HG03097 (cell line): ENCODE measurements around the gene CCDC85B.

Source experiments
- ATAC-seq: cut with Tn5 transposase; IDR thresholded peaks from one replicate; pipeline ENCODE4 v1.9.1; 2021; ENCODE audit not compliant: unreplicated experiment, low FRiP score

The CCDC85B gene

DNA sequence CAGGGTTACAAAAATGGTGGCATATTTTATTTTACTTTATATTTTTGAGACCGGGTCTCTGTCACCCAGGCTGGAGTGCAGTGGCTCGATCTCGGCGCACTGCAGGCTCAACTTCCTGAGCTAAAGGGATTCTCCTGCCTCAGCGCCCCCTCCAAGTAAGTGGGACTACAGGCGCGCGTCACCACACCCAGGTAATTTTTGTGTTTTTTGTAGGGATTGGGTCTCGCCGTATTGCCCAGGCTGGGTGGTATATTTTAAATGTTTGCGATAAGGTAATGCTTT is 10.4 kb downstream of the CCDC85B start:
- ATAC-seq, result no peak

DNA sequence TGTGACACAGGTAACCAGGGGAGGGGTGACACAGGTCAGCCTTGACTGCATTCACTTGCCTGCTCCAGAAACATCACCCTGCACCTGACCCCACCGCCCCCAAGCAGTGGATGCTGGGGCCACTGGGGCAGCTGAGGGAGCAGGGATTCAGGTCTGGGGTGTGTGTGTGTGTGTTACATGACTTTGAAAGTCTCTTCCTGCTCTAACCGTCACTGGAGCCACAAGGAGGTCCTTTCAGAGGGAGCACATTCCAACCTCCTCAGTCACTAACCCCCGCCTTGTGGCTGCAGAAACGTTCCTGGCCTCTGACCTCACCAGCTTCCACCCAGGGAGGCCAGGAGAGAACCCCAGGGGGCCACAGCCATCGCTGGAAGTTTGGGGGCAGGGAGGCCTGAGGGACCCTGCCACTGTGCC is 12.6 kb downstream of the CCDC85B start:
- ATAC-seq, result no peak

DNA sequence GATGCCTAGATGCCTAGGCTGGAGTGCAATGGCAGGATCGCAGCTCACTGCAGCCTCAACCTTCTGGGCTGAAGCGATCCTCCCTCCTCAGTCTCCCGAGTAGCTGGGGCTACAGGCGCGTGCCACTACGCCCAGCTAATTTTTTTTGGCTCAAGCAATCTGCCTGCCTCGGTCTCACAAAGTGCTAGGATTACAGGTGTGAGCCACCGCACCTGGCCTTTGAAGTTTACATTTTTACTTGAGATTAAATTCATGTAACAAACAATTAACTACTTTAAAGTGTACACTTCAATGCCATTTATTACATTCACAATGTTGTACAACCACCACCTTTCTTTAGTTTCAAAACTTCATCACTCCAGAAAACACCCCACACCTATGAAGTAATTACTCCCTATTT is 13.2 kb downstream of the CCDC85B start:
- ATAC-seq, result no peak

- ATAC-seq, result no peak
Measured at GRCh38 chr11:65906602-65907001, 16.1 kb downstream of the CCDC85B start.

GRCh38 chr11:65907878-65908277 is 17.4 kb downstream of the CCDC85B start:
- ATAC-seq, result no peak

DNA sequence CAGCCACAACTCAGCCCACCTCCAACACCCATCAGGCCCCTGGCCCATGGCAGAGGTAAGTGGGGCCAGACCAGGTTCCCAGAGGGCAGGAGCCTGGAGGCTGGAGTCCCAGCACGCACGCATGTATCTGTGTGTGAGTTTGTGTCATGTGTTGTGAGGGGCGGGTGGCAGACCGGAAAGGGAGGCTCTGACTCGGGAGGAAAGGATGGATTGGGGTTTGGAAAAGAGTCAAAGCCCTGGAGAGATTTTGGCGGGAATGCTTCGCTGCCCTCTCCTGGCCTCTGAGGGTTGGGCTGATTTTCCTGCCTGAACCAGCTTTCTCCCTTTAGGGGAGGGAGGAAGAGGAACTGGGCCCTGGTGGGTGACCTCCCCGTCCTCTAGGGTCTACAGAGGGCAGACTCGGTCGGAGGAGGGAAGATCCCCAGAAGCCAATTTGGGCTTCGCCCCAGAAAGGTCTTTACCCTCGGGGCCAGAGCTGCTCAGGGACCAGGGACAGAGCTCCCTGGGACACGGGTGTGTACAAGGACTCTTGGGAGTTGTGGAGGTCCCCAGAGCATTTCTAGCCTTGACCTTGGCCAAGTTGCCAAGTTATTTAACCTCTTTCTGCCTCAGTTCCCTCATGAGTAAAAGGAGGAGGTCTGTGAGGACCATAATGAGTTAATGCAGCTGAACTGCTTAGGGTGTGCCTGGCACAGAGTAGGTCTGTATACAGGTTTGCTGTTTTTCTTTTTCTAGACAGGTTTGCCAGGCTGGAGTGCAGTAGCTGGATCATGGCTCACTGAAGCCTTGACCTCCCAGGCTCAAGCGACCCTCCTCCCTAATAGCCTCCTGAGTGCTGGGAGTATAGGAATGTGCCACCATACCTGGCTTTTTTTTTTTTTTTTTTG is 21.5 kb downstream of the CCDC85B start:
- no peak for ATAC-seq

GRCh38 chr11:65912845-65913244 is 22.4 kb downstream of the CCDC85B start:
- ATAC-seq, result no peak

GRCh38 chr11:65915101-65915820 is 24.8 kb downstream of the CCDC85B start:
- no peak for ATAC-seq

DNA sequence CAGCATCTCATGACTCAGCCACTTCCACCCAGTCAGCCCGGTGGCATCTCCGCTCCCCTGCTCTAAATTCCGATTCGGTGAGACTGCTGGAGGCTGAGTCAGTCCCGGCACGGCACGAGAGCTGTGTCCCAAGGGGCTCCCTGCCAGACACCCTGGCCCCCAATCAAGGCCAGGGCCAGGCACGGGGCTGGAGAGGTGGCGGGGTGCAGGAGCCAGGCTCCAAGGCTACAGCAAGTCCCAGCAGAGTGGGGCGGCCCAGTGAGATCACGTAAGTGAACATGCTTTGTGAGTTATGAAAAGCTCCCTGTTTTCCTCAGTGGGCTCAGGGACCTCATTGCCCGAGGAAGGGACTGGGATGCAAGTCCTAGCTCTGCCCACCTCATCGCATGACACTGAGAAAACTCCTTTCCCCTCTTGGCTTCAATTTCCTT is 25.4 kb downstream of the CCDC85B start:
- ATAC-seq, result no peak

GRCh38 chr11:65916391-65916790 is 25.9 kb downstream of the CCDC85B start:
- ATAC-seq, result no peak

DNA sequence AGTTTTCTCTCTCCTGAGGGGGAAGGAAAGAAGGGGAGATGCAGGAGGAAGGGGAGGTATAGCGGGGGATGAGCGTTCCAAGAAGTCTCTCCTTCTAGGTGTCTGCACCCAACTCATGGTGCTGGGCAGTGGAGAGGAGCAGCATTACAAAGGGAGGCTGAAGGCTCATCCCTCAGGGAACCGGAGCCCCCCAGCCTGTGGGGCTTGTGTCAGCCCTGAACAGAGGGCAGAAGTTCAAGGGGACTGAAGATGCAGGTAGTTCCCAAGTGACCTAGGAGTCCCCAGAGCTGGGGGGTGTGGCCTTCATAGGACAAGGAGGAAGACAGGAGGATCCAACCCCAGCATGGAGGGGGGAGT is 26.6 kb downstream of the CCDC85B start:
- ATAC-seq, result no peak

DNA sequence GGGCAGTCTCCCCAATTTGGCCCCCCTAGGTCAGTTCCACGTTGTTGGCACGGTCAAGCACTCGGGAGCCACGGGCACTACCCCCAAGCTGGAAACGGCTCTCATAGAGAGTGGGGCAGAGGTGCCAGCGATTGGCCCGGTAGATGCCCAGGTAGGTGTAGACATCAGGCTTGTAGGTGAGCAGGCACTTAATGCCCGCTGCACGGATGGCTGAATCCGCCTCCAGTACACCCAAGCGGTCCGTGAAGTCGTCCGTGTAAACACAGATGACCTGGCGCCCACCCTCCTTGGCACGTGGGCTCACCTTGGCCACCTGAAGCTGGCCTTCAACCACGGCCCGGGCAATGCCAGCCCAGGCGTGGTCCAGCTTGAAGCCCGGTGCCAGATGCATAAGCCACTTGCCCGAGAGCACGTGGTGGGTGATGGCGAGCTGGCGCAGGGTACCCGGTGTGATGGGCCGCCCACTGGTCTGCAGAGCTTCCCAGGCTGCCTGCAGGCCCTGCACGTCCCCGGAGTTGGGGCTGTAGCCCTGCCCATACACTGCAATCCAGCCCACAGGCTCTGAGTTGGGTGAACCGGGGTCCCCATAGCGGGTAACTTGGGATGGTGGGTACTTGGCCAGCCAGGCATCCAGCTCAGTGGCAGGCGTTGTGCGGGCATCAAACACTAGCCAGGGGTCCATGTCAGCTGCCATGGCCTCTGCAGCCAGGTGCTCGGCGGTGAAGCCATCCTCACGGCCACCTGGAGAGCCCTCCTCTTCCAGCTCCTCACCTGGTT is 27.1 kb downstream of the CCDC85B start:
- no peak for ATAC-seq

DNA sequence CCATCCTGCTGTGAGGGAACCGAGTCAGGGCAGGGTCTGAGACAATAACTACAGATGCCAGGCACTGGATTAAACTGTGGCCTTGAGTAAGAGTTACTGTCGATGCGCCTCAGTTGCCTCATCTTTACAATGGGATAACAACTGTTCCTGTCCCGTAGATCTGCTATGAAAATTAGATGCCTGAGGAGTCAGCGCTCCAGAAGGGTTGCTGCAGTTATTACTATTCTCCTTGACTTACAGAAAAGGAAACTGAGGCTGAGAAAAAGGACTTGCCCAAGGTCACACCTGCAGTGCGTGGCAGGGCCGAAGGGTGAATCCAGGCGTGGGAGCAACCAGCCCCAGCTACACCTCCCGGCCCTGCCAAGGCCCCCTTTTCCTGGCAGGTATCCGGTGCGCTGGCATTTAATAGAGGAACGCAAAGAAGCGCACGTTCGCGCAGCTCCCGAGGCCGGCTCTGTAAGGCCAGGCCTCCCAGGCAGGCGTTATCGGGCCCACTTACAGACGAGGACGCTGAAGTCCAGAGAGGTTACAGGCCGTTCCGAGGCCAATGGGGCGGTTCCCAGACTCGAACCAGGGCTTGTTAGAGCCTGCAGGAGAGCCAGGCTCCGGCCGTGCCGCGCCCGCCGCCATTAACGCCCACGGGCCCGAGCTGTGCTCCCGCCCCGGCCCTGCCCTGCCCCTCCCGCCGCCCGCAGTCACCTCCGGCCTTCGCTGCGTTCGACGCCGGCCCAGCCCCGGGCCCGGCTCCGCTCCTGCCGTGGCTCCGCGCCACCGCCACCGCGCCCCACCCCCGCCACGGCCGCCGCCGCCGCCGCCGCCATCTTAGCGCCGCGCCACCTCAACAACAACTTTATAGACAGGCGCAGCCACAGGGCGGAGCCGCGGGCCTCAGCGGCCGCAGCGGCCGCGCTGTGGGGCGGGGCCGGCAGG is 28.0 kb downstream of the CCDC85B start, which contains the start of gene C11orf68:
C11orf68 (minus strand) TSS at position 852 of the 930 bp plus-strand sequence; CDS start at position 821, 31 bp downstream.
- ATAC-seq, result peak; percentile 47

DNA sequence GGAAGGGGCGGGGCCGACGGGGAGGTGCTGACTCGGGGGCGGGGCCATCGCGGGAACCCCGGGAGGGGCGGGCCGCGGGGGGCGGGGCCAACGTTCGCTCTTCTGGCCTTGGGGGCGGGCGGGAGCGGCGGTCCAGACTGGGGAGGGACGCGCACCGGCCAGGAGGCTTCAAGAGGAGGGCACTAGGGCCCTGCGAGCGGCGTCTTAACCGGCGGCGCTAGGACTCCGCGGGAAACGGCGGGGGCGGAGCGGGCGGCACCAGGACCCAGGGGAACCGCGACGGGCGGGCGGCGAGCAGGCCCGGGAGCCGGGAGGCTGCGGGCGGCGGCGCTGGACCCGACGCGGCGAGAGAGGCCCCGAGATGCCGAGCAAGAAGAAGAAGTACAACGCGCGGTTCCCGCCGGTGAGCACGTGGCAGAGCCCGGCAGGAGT is 28.7 kb downstream of the CCDC85B start, which contains the start of gene DRAP1:
DRAP1 (plus strand) TSS at position 286 of the 432 bp plus-strand sequence; CDS start at position 362, 76 bp downstream.
- peak; percentile 84 for ATAC-seq

DNA sequence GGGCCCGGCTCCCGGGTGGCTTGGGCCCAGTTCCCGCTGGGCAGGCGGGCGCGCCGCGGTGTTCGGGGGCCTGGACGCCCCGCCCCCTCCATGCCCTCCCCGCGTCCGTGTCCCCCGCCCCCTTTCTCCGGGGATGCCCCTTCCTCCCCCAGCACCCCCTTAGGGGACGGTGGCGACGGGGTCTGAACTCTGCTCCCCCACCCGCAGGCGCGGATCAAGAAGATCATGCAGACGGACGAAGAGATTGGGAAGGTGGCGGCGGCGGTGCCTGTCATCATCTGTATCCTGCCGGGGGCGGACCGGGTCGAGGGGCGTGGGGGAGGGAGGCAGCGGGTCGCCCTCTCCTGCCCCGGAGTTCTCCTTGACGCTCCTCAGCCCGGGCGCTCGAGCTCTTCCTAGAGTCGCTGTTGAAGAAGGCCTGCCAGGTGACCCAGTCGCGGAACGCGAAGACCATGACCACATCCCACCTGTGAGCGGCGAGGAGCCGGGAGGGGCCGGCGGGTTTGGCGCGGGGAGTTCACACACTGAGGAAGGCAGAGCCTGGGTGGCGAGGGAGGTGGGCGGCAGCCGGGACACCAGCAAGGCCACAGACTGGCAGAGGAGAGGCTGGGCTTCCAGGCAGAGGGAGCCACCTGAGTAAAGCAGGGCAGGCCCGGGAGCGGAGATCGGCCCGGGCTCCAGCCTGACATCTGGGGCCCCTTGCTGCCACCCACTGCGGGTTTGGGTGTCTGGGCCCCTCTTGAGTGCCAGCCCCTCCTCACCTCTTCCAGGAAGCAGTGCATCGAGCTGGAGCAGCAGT is 29.3 kb downstream of the CCDC85B start:
- peak; percentile 20 for ATAC-seq

DNA sequence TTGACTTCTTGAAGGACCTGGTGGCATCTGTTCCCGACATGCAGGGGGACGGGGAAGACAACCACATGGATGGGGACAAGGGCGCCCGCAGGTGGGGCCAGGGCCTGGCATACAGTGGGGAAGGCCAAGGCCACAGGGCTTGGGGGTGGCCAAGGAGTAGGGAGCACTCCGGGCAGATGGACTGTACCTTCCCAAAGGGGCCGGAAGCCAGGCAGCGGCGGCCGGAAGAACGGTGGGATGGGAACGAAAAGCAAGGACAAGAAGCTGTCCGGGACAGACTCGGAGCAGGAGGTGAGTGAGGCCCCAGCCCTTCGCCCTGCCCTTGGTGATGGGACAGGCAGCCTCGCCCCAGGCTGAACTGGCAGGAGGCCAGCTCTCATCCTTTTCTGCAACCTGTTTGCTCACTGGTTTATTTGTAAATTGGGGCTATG is 29.9 kb downstream of the CCDC85B start:
- ATAC-seq, result no peak

- ATAC-seq, result no peak
Measured at GRCh38 chr11:65921033-65921555, 30.6 kb downstream of the CCDC85B start.

- ATAC-seq, result no peak
Measured at GRCh38 chr11:65921876-65922275, 31.4 kb downstream of the CCDC85B start.

- ATAC-seq, result no peak
Measured at GRCh38 chr11:65922565-65922964, 32.1 kb downstream of the CCDC85B start.
